Osteocyte (in vitro differentiated cells): ENCODE data around the gene S100A5. TPM values are rescaled to one million over a fixed set of nuclear protein-coding genes. Genes with fewer than 3 reads are reported as not detected.
"Not testable (repeated sequence)": the region's sequence is repeated elsewhere in the genome, so short reads cannot be mapped to it uniquely, and the experiment has no call there.

Experiments used
- DNase-seq: peaks from one replicate; pipeline ENCODE4 v3.0.0; 2021; ENCODE audit warnings: mixed read lengths; ENCODE audit not compliant: unreplicated experiment; ENCODE audit errors: extremely low spot score
- H3K27ac Mint-ChIP-seq: one replicate; pipeline ENCODE4 v1.8.0; 2021; ENCODE audit warnings: mild to moderate bottlenecking, mixed read lengths; ENCODE audit not compliant: unreplicated experiment
- H3K27me3 Mint-ChIP-seq: one replicate; pipeline ENCODE4 v1.8.0; 2021; ENCODE audit warnings: mixed read lengths; ENCODE audit not compliant: unreplicated experiment
- H3K36me3 Mint-ChIP-seq: one replicate; pipeline ENCODE4 v1.8.0; 2021; ENCODE audit warnings: mixed read lengths; ENCODE audit not compliant: unreplicated experiment
- H3K4me1 Mint-ChIP-seq: one replicate; pipeline ENCODE4 v1.8.0; 2021; ENCODE audit warnings: mixed read lengths; ENCODE audit not compliant: unreplicated experiment
- H3K4me3 Mint-ChIP-seq: one replicate; pipeline ENCODE4 v1.8.0; 2021; ENCODE audit warnings: mild to moderate bottlenecking, moderate library complexity, mixed read lengths; ENCODE audit not compliant: unreplicated experiment
- H3K9me3 Mint-ChIP-seq: one replicate; pipeline ENCODE4 v1.8.0; 2021; ENCODE audit warnings: mixed read lengths; ENCODE audit not compliant: unreplicated experiment
- long read RNA-seq: library from polyadenylated mRNA; unstranded; transcript quantifications from one replicate; pipeline ENCODE4 v2.0.0, GENCODE V29; 2021
- total RNA-seq: library from RNA; stranded (reverse); gene quantifications from 2 replicates; pipeline ENCODE4 v1.2.1, GENCODE V29; 2021
- TF ChIP-seq, protein P1 (sequence below): fragments of 200-600 bp; sonication (generic); IDR thresholded peaks from 2 replicates; pipeline ENCODE4 v1.5.0; 2021; ENCODE audit warnings: antibody characterized with exemption, mild to moderate bottlenecking, moderate library complexity

The S100A5 gene, protein sequence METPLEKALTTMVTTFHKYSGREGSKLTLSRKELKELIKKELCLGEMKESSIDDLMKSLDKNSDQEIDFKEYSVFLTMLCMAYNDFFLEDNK
- total RNA-seq = 1.0 TPM in 1 of 2 replicates, not detected in the other
- long read RNA-seq = 0 reads

DNA sequence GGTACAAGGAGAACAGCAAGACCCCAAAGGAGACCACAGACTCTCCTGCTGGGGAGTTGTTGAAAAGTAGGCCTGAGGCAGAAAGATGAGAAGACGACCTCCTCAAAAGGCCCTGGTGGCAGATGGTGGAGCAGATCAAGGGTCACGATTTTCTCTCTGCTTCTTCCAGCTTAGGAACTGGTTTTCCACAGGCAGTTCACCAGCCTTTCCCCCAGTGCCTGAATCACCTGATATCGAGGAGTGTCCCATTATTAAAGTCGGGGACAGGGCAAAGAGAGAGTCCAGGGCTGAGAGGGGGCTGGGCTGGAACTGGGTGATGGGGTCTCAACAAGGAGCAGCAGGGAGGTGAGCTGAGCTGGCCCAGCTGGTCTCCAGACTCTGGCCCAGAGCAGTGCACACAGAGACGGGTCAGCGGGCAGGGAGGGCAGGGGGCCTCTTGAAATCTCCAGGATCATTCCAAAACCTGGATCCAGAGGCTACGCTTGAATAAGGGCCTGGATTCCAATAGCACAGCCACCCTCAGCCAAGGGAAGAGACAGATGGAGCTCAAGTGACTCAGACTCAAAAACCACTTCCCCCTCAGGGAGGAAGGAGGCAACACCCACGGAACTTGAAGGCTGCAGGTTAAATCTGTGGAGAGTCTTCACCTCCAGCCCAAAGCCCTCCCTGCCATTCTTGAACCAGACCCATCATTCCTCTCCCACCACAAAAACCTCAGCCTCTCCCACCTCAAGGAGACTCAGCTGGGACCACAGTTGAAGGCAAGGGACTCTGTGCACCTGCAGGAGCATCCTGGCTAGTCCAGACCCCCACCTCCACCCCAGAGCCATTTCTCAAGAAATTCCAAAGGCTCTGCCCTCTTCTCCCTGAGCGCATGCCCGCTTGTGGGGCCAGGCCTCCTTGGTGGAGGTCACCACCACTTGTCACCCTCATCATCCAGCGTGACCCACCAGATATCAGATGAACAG, at the start of gene S100A5:
TSS of gene S100A5 (minus strand) at position 541 of the 968 bp plus-strand sequence. CDS start 743 bp downstream, outside the sequence.
- Mint-ChIP-seq H3K4me3 (no peak within 1 kb of the TSS), H3K27me3 (no peaks in the 10 kb centered on the region), H3K4me1 (peaks cover 72% of the 10 kb centered on the region), H3K36me3 (no peaks in the 10 kb centered on the region), H3K9me3 (no peaks in the 10 kb centered on the region), H3K27ac (peak within 1 kb of the TSS; percentile 99)
- TF ChIP-seq, protein P1, sequence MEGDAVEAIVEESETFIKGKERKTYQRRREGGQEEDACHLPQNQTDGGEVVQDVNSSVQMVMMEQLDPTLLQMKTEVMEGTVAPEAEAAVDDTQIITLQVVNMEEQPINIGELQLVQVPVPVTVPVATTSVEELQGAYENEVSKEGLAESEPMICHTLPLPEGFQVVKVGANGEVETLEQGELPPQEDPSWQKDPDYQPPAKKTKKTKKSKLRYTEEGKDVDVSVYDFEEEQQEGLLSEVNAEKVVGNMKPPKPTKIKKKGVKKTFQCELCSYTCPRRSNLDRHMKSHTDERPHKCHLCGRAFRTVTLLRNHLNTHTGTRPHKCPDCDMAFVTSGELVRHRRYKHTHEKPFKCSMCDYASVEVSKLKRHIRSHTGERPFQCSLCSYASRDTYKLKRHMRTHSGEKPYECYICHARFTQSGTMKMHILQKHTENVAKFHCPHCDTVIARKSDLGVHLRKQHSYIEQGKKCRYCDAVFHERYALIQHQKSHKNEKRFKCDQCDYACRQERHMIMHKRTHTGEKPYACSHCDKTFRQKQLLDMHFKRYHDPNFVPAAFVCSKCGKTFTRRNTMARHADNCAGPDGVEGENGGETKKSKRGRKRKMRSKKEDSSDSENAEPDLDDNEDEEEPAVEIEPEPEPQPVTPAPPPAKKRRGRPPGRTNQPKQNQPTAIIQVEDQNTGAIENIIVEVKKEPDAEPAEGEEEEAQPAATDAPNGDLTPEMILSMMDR = no peak
- no peak for DNase-seq

DNA sequence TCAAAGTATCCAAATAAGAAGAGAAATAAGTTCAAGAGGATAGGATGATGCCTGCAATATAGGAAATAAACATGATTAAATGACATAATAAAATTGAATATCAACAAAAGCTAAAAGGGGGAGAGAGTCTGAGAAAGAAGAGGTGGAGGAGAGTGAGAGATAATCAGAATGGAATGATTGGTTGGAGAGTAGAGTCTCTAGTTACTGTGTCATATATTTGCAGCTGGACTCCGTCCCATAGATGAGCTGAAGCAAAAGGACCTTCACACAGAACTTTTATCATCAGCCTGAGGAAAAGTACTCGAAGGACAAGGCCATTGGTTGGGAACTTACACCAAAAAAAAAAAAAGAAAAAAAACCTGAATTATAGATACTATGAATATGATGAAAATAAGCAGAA, 47.7 kb upstream of the S100A5 start:
- H3K27ac Mint-ChIP-seq = no peak overlapping the region
- H3K36me3 Mint-ChIP-seq = no peaks in the 10 kb centered on the region
- no peak for DNase-seq
- no peaks in the 10 kb centered on the region for H3K27me3 Mint-ChIP-seq
- no peak overlapping the region for H3K4me3 Mint-ChIP-seq
- H3K4me1 Mint-ChIP-seq = peaks cover 18% of the 10 kb centered on the region
- H3K9me3 Mint-ChIP-seq = no peaks in the 10 kb centered on the region
- TF ChIP-seq, protein P1 = no peak

DNA sequence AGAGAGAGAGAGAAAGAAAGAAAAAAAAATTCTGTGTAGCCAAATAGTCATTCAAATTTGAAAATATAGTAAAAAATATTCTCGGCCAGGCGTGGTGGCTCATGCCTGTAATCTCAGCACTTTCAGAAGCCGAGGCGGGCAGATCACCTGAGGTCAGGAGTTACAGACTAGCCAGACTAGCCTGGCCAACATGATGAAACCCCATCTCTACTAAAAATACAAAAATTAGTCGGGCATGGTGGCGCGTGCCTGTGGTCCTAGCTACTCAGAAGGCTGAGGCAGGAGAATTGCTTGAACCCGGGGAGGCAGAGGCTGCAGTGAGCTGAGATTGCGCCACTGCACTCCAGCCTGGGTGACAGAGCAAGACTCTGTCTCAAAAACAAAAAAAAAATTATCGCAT, 47.3 kb upstream of the S100A5 start:
- H3K36me3 Mint-ChIP-seq, H3K4me3 Mint-ChIP-seq, H3K27me3 Mint-ChIP-seq, H3K9me3 Mint-ChIP-seq, DNase-seq, H3K27ac Mint-ChIP-seq: not testable (repeated sequence)
- peaks cover 18% of the 10 kb centered on the region for H3K4me1 Mint-ChIP-seq

DNA sequence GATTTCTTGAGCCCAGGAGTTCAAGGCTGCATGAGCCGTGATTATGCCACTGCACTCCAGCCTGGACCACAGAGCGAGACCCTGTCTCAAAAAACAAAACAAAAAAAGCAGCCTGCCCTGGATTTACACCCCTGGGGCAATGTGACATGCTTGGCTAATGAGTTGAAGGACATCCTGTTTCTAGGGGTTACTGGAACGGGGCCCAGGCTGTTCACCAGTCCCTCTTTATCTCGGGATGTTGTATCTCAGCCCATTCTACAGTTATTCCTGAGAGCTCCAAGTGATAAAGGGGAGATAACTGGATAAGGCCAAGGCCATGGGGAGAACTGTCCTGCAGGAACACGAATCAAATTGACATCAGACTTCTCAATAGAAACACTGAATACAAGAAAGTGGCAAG, 46.6 kb upstream of the S100A5 start:
- H3K27me3 Mint-ChIP-seq = no peaks in the 10 kb centered on the region
- H3K27ac Mint-ChIP-seq = no peak overlapping the region

DNA sequence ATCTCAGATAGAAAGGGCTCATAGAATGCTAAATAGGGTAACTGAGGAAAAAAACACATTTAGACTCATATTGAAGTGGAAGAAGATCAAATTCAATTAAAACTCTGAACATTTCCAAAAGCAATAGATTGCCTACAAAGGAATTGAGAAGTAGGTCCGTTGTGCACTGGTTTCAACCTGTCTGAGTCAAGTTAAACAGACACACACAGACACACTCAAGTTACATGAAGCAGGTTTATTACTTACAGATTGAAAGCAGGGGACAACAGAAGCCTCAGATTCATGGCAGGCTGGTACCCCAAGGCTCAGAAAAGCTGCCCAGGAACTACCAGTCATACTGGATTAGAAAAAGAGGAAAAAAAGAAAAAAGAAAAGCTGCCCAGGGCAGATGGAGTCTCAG, 45.6 kb upstream of the S100A5 start:
- Mint-ChIP-seq H3K27ac (no peak overlapping the region), H3K4me1 (peaks cover 13% of the 10 kb centered on the region), H3K9me3 (no peaks in the 10 kb centered on the region), H3K36me3 (no peaks in the 10 kb centered on the region), H3K27me3 (no peaks in the 10 kb centered on the region), H3K4me3 (no peak overlapping the region)
- no peak for DNase-seq
- TF ChIP-seq, protein P1 = no peak

More for the DNA sequence above, 46.6 kb upstream of the S100A5 start:
- TF ChIP-seq, protein P1 = no peak
- no peak for DNase-seq
- Mint-ChIP-seq H3K36me3 (no peaks in the 10 kb centered on the region), H3K4me3 (no peak overlapping the region), H3K9me3 (no peaks in the 10 kb centered on the region), H3K4me1 (peaks cover 13% of the 10 kb centered on the region)
